ENCODE measurements around the gene C19orf85. TPM values are rescaled to one million over a fixed set of nuclear protein-coding genes. Genes with fewer than 3 reads are reported as not detected.

The C19orf85 gene
- total RNA-seq, 2 experiments from 2014 or later: not detected

- Mint-ChIP-seq H3K9me3 (no peaks in the 10 kb centered on the region), H3K4me3 (peak overlapping the region; percentile 8), H3K27ac (no peak overlapping the region), H3K27me3 (no peaks in the 10 kb centered on the region), H3K4me1 (ENCODE audit: low read depth) (peaks cover 9% of the 10 kb centered on the region), H3K36me3 (ENCODE audit: low read depth) (peaks cover 5% of the 10 kb centered on the region)
- H3K27me3 ChIP-seq (ENCODE audit: control insufficient read depth in 1 of 2, insufficient read depth in 2 of 2, low read length in 2 of 2): no peaks in the 10 kb centered on the region
- no peak for ATAC-seq (ENCODE audit: poor library complexity)
- no peaks in the 10 kb centered on the region for H3K36me3 ChIP-seq (ENCODE audit: insufficient read depth, low read length)
- H3K4me3 ChIP-seq (ENCODE audit: low read length): no peak overlapping the region
- CTCF ChIA-PET: interaction anchor here (3.0 kb wide), 1 partner anchor 38 kb away, joined by 31 read pairs; no protein-coding TSS in a partner anchor
- POLR2A ChIA-PET: no interaction called here
- H3K9me3 ChIP-seq (ENCODE audit: control insufficient read depth in 1 of 2, insufficient read depth in 1 of 2, low read length in 2 of 2): no peaks in the 10 kb centered on the region
- H3K4me1 ChIP-seq (ENCODE audit: insufficient read depth, low read length): peaks cover 26% of the 10 kb centered on the region
- H3K27ac ChIP-seq (ENCODE audit: low read depth in 1 of 2, low read length in 2 of 2): no peak overlapping the region
- TF ChIP-seq CTCF (IDR thresholded peaks at IDR 0.05): no peak
- intact Hi-C loops (cut with DNase I, micrococcal nuclease): loop anchor here in 1 of 2 experiments (5.0 kb wide), 2 partner anchors 142 to 167 kb away; partner anchors contain the start of gene ZNF865
- DNase-seq: no peak
Observed at GRCh38 chr19:55465460-55466240, 1.1 kb upstream of the C19orf85 start.

- Histone ChIP-seq H3K36me3 (ENCODE audit: insufficient read depth, low read length) (no peaks in the 10 kb centered on the region), H3K4me3 (ENCODE audit: low read length) (no peak overlapping the region), H3K9me3 (ENCODE audit: control insufficient read depth in 1 of 2, insufficient read depth in 1 of 2, low read length in 2 of 2) (no peaks in the 10 kb centered on the region), H3K27me3 (ENCODE audit: control insufficient read depth in 1 of 2, insufficient read depth in 2 of 2, low read length in 2 of 2) (no peaks in the 10 kb centered on the region), H3K27ac (ENCODE audit: low read depth in 1 of 2, low read length in 2 of 2) (no peak overlapping the region), H3K4me1 (ENCODE audit: insufficient read depth, low read length) (peaks cover 28% of the 10 kb centered on the region)
- H3K4me3 Mint-ChIP-seq: no peak overlapping the region
- peaks cover 17% of the 10 kb centered on the region for H3K4me1 Mint-ChIP-seq (ENCODE audit: low read depth)
- DNase-seq: peak in 1 of 14 experiments; percentile 24
- no peak for TF ChIP-seq CTCF (IDR thresholded peaks at IDR 0.05)
- ChIA-PET POLR2A (no interaction called here), CTCF (interaction anchor here (1.7 kb wide), 1 partner anchor 40 kb away, joined by 5 read pairs; no protein-coding TSS in a partner anchor)
- intact Hi-C loops (cut with DNase I, micrococcal nuclease): loop anchor here in 1 of 2 experiments (5.0 kb wide), 1 partner anchor 57 kb away; the partner anchor contains the start of gene UBE2S
- H3K36me3 Mint-ChIP-seq (ENCODE audit: low read depth): peaks cover 5% of the 10 kb centered on the region
- no peaks in the 10 kb centered on the region for H3K27me3 Mint-ChIP-seq
- H3K27ac Mint-ChIP-seq: no peak overlapping the region
- H3K9me3 Mint-ChIP-seq: no peaks in the 10 kb centered on the region
- ATAC-seq (ENCODE audit: poor library complexity): no peak
Observed at GRCh38 chr19:55464039-55464661, 401 bp downstream of the C19orf85 start.

GRCh38 chr19:55463583-55464031 is 944 bp downstream of the C19orf85 start:
- ATAC-seq (ENCODE audit: poor library complexity): no peak
- H3K9me3 ChIP-seq (ENCODE audit: control insufficient read depth in 1 of 2, insufficient read depth in 1 of 2, low read length in 2 of 2): no peaks in the 10 kb centered on the region
- POLR2A ChIA-PET: no interaction called here
- Mint-ChIP-seq H3K27me3 (no peaks in the 10 kb centered on the region), H3K9me3 (no peaks in the 10 kb centered on the region), H3K27ac (no peak overlapping the region), H3K36me3 (ENCODE audit: low read depth) (peaks cover 5% of the 10 kb centered on the region), H3K4me3 (no peak overlapping the region), H3K4me1 (ENCODE audit: low read depth) (peaks cover 17% of the 10 kb centered on the region)
- no peak overlapping the region for H3K4me3 ChIP-seq (ENCODE audit: low read length)
- TF ChIP-seq CTCF (IDR thresholded peaks at IDR 0.05): no peak
- peaks cover 28% of the 10 kb centered on the region for H3K4me1 ChIP-seq (ENCODE audit: insufficient read depth, low read length)
- no peak for DNase-seq
- no peak overlapping the region for H3K27ac ChIP-seq (ENCODE audit: low read depth in 1 of 2, low read length in 2 of 2)
- H3K36me3 ChIP-seq (ENCODE audit: insufficient read depth, low read length): no peaks in the 10 kb centered on the region
- CTCF ChIA-PET: interaction anchor here (1.7 kb wide), 1 partner anchor 40 kb away, joined by 5 read pairs; no protein-coding TSS in a partner anchor
- intact Hi-C loops (cut with DNase I, micrococcal nuclease): loop anchor here in 1 of 2 experiments (5.0 kb wide), 1 partner anchor 56 kb away; the partner anchor contains the start of gene UBE2S
- H3K27me3 ChIP-seq (ENCODE audit: control insufficient read depth in 1 of 2, insufficient read depth in 2 of 2, low read length in 2 of 2): no peaks in the 10 kb centered on the region
